HAP-1 (cell line): ENCODE measurements around the gene TCN1.
"Not testable (repeated sequence)": the region's sequence is repeated elsewhere in the genome, so short reads cannot be mapped to it uniquely, and the experiment has no call there.

Source experiments
- DNase-seq, 2 experiments: peaks; one replicate each; pipeline ENCODE4 v3.0.0-alpha.2; 2016 to 2020; ENCODE audit warnings: low spot score in 2 of 2
- H3K27me3 ChIP-seq: fragments of 250-450 bp; sonication (Bioruptor Pico); 2 replicates; pipeline ENCODE4 v1.5.1; 2020; ENCODE audit warnings: low read depth, mild to moderate bottlenecking, moderate library complexity
- H3K36me3 ChIP-seq: fragments of 250-450 bp; sonication (Bioruptor Pico); replicated peaks from 2 replicates; pipeline ENCODE4 v1.5.1; 2020; ENCODE audit warnings: mild to moderate bottlenecking
- H3K4me1 ChIP-seq: fragments of 250-450 bp; sonication (Bioruptor Pico); 2 replicates; pipeline ENCODE4 v1.5.1; 2020; ENCODE audit warnings: mild to moderate bottlenecking
- H3K4me3 ChIP-seq: fragments of 250-450 bp; sonication (Bioruptor Pico); 2 replicates; pipeline ENCODE4 v1.5.1; 2020; ENCODE audit warnings: mild to moderate bottlenecking, moderate library complexity
- H3K9me3 ChIP-seq: fragments of 250-450 bp; sonication (Bioruptor Pico); 2 replicates; pipeline ENCODE4 v1.5.1; 2020; ENCODE audit warnings: mild to moderate bottlenecking, moderate library complexity
- in situ Hi-C: fragments of 300-500 bp; cut with MboI; formaldehyde crosslinking; loops from 3 replicates; pipeline ENCODE4 v1.14.3; 2020; ENCODE audit warnings: low sequenced_read_pairs, inconsistent platforms, mixed read lengths

TCN1 gene

DNA sequence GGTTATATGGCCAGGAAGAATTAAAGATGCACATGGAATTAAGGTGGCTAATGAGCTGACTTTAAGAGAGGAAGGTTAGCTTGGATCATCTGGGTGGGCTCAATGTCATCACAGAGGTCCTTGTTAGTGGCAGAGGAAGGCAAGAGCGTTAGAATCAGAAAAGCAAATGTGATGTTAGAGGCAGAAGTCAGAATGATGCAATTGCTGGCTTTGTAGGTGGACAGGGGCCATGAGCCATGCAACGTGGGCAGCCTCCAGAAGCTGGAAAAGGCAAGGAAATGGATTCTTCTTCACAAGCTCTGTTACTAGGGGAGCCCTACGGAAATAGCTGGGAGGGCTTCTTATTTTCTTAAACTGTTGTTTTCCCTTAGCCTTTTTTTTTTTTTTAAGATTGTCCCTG, 18.7 kb downstream of the TCN1 start:
- in situ Hi-C loops, result no loop called here
- no peaks in the 10 kb centered on the region for H3K27me3 ChIP-seq

DNA sequence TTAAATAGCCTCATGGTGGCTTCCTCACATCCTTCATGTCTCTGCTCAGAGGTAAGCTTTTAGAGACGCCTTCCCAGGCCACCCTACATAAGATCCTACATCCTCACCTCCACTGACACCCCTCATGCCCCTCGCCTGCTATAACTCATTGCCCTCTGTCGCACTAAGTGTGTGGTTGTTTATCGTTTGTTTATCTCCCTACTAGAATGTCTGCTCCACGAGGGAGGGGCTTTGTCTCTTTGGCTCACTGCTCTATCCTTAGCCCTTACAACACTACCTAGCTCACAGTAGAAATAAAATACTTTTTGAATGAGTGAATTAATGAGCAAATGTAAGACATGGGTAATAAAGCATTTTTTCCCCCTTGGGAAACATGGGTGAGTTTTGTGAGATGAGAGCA, 19.7 kb downstream of the TCN1 start:
- in situ Hi-C loops, result no loop called here
- H3K4me3 ChIP-seq, result no peak overlapping the region
- H3K4me1 ChIP-seq, result peaks cover 19% of the 10 kb centered on the region
- H3K27me3 ChIP-seq, result no peaks in the 10 kb centered on the region
- H3K36me3 ChIP-seq, result no peaks in the 10 kb centered on the region
- DNase-seq, result no peak
- H3K9me3 ChIP-seq, result no peaks in the 10 kb centered on the region

More for the DNA sequence above, 18.7 kb downstream of the TCN1 start:
- no peak for DNase-seq
- H3K9me3 ChIP-seq, result no peaks in the 10 kb centered on the region
- H3K4me3 ChIP-seq, result no peak overlapping the region
- peaks cover 19% of the 10 kb centered on the region for H3K4me1 ChIP-seq
- H3K36me3 ChIP-seq, result no peaks in the 10 kb centered on the region

DNA sequence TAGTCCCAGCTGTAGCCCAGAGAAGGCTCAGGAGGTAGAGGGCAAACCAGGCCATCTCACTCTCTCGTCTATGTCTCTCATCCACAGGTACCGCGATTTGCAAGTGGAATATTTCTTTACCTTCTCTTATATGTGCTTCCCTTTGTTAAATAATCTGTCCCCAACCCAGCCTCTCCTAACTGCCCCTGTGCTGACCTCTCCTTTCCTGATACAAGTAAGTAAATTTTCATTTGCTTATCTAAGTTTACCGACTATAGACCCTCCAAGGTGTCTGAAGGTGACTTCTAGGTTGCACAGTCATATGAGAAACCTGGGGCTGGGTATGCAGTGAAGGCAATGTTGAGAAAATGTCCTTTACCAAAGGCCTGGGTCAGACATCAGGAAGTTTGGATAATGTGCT, 20.9 kb downstream of the TCN1 start, which contains the start of gene CBLIF:
TSS of gene CBLIF (minus strand) at position 101 of the 400 bp plus-strand sequence. CDS start at position 55, 46 bp downstream.
- H3K27me3 ChIP-seq, result no peaks in the 10 kb centered on the region
- in situ Hi-C loops, result no loop called here
- no peaks in the 10 kb centered on the region for H3K36me3 ChIP-seq
- H3K4me1 ChIP-seq, result peaks cover 19% of the 10 kb centered on the region
- no peaks in the 10 kb centered on the region for H3K9me3 ChIP-seq
- H3K4me3 ChIP-seq, result no peak within 1 kb of the TSS
- no peak for DNase-seq

DNA sequence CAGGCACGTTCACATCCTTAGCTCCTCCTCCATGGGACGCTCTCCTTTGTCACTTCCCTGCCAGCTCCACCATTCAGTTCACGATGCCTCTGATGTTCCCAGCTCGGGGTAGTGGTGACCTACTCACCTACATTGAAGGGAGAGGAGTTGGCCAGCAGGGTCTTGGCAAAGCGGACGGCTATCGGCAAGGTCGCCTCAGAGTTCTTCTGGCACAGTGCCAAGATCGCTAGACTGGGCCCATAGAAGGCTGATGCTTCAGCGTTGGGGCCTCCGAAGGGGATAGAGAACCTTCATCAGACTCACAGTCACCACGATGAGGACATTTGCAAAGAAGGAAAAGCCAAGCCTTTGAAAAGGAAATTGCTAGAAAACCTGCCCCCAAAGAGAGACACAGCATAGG, 24.0 kb downstream of the TCN1 start:
- H3K9me3 ChIP-seq, result no peaks in the 10 kb centered on the region
- in situ Hi-C loops, result no loop called here

DNA sequence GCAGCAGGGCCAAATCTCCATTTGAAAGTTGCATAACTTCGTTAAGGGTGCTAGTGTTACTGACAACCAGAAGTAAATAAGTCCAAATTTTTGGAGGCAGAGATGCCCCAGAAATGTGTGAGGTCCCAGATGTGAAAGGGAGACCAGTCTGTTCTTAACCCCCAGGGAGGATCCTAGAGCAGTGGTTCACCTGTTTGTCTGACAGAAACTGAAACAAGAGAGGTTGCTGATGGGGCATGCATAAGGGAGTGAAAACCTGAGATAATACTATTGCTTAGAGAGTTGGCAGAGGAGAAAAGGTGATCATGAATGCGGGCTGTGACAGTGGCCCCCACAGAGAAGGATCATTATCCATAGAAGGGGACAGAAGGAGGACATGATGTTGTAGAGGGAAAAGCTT, 24.8 kb downstream of the TCN1 start:
- Histone ChIP-seq H3K4me3 (no peak overlapping the region), H3K4me1 (peaks cover 18% of the 10 kb centered on the region), H3K27me3 (no peaks in the 10 kb centered on the region), H3K9me3 (no peaks in the 10 kb centered on the region), H3K36me3 (no peaks in the 10 kb centered on the region)
- no peak for DNase-seq
- in situ Hi-C loops, result no loop called here

More for the DNA sequence above, 24.0 kb downstream of the TCN1 start:
- DNase-seq, result no peak
- no peak overlapping the region for H3K4me3 ChIP-seq
- no peaks in the 10 kb centered on the region for H3K36me3 ChIP-seq
- H3K4me1 ChIP-seq, result peaks cover 26% of the 10 kb centered on the region
- no peaks in the 10 kb centered on the region for H3K27me3 ChIP-seq

DNA sequence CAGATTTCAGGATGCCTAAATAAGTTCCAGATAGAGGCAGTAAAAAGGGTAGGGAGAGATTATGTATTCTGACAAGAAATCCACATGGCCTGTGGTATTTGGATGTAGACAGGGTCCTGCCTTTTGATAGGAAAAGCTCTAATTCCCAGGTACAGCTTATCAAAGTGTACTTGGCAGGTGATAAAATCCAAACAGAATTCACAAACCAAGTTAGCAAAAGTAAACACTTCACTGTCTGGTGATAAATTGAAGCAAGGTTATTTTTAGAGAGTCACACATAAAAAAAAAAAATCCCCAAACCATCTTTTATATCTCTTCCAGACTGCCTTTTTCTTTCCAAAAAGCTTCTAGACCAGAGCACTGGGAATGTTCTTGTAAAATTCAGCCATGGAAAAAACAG, 26.7 kb downstream of the TCN1 start:
- Histone ChIP-seq H3K4me3 (no peak overlapping the region), H3K4me1 (peaks cover 6% of the 10 kb centered on the region), H3K27me3 (no peaks in the 10 kb centered on the region), H3K9me3 (no peaks in the 10 kb centered on the region), H3K36me3 (no peaks in the 10 kb centered on the region)
- in situ Hi-C loops, result no loop called here
- no peak for DNase-seq

DNA sequence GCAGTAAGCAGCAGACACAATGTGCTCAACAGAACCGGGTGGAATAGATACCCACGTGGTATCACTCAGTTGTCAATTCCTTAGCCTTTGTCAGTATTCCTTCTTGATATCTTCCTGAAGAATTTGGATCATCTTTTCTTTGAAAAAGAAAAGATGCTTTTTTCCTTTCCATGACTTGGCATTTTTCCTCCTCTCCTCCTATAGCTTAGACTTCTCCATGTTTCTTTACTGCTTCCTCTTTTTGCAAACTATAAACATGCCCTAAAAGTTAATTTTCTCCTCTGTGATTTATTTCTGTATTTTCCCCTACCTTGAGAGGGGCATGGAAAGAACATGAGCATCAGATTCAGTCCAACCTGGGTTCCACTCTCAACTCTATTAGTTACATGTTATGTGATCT, 32.7 kb downstream of the TCN1 start:
- no peaks in the 10 kb centered on the region for H3K27me3 ChIP-seq
- no peak overlapping the region for H3K4me3 ChIP-seq
- no peaks in the 10 kb centered on the region for H3K36me3 ChIP-seq
- DNase-seq, result no peak
- no peaks in the 10 kb centered on the region for H3K4me1 ChIP-seq
- in situ Hi-C loops, result no loop called here
- no peaks in the 10 kb centered on the region for H3K9me3 ChIP-seq

DNA sequence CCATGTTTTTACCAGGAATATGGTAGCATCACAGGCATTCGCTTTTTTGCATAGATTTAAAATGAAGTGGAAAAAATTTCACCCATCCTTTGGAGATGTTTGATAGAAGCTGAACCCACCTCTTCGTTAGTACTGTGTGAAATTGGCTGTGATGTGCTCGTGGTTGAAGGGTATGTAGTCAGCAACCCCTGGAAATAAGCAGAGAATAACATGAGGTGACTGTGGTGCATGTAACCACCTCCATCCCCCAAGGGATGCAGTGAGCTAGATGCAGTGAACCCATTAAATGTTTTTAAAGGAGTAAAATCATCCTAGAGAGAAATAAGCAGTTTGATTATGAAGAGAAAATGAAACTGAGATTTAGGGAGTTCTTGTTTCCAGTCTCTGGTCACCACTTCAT, 36.9 kb downstream of the TCN1 start:
- Histone ChIP-seq H3K27me3 (no peaks in the 10 kb centered on the region), H3K36me3 (no peaks in the 10 kb centered on the region), H3K4me3 (no peak overlapping the region), H3K9me3 (no peaks in the 10 kb centered on the region), H3K4me1 (no peaks in the 10 kb centered on the region)
- in situ Hi-C loops, result loop anchor here (10.0 kb wide), 2 partner anchors 305 to 425 kb away; no protein-coding TSS in a partner anchor
- DNase-seq, result no peak

DNA sequence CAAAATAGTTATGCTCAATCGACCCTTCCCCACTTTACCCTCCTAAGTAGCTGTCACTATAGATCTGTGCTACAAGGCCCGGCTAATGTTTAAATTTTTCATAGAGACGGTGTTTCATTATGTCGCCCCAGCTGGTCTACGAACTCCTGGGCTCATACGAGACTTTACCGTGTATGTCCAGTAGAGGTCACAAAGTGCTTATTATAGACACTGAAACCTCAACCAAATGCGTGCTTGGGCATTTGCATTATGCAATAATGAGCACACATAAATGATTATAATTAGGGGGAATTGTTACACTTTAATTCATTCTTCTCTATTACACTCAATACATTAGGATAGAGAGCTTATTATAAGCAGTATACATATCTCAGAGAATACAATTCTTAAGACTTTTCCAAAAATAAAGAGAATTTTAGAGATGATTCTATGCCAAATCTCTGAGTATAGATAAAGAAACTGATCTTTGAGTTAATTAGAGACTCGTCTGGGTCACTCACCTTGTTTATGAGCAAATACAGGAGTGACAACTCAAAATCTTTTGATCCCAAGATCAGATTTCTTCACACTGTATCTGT, 43.2 kb downstream of the TCN1 start:
- Histone ChIP-seq H3K4me1 (peaks cover 9% of the 10 kb centered on the region), H3K27me3 (no peaks in the 10 kb centered on the region), H3K9me3 (no peaks in the 10 kb centered on the region), H3K36me3 (no peaks in the 10 kb centered on the region), H3K4me3 (no peak overlapping the region)
- DNase-seq, result peak; percentile 65 to 82
- in situ Hi-C loops, result loop anchor here (10.0 kb wide), 2 partner anchors 312 to 432 kb away; no protein-coding TSS in a partner anchor

DNA sequence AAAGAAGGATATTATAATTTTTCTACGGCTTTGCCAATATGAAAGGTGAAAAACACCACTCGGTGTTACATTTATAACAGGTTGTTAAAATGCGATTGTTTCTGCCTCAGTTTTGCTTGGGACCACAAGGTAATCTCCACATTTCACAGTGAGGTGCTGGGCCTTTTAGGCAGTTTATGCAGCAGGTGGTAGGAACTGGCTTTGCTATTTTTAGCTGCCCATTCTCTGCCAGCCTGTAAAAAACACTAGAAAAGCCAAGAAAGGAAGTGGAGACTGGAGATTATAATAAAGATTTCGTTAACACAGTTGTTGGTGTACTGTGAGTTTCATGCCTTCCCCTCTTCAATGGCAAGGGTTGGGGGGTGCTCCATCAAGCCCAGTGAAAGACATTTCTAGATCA, 47.7 kb downstream of the TCN1 start:
- no peak overlapping the region for H3K4me3 ChIP-seq
- H3K9me3 ChIP-seq, result no peaks in the 10 kb centered on the region
- in situ Hi-C loops, result no loop called here
- DNase-seq, result no peak
- H3K36me3 ChIP-seq, result no peaks in the 10 kb centered on the region
- no peaks in the 10 kb centered on the region for H3K27me3 ChIP-seq
- peaks cover 38% of the 10 kb centered on the region for H3K4me1 ChIP-seq

DNA sequence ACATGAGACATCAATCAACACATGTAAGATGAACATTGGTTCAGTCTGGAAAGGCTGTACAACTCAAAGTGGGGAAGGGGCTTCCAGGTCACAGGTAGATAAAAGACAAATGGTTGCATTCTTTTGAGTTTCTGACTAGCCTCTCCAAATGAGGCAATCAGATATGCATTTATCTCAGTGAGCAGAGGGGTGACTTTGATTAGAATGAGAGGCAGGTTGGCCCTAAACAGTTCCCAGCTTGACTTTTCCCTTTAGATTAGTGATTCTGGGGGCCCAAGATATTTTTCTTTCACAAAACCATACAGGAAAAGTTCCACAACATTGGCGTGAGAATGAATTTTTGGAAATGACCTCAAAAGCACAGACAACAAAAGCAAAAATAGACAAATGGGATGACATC, 49.9 kb downstream of the TCN1 start:
- DNase-seq, in situ Hi-C loops, H3K4me3 ChIP-seq: not testable (repeated sequence)

DNA sequence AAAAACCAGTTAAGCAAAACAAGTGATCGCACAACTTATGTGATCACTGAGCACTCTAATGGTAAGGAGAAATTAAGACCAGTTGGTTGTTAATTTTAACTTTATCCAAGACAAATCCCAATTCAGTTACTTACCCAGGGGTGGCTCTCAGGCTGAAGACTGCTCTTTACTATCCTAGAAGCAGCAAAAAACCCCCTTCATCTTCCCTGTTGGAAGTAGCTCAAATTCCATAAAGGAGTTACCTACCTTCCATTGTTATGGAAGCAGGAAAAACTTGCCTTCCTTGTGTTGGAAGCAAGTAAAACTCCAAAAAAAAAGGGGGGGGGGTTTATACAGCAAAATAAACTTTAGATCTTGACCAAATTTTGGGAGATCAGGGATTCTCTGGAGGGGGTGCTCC, 50.5 kb downstream of the TCN1 start:
- peak in 1 of 2 experiments; percentile 20 for DNase-seq
- Histone ChIP-seq H3K4me1 (peaks cover 36% of the 10 kb centered on the region), H3K9me3 (no peaks in the 10 kb centered on the region), H3K36me3 (no peaks in the 10 kb centered on the region), H3K27me3 (no peaks in the 10 kb centered on the region), H3K4me3 (no peak overlapping the region)
- in situ Hi-C loops, result no loop called here

More for the DNA sequence above, 49.9 kb downstream of the TCN1 start:
- not testable (repeated sequence) for H3K9me3 ChIP-seq, H3K27me3 ChIP-seq, H3K36me3 ChIP-seq
- H3K4me1 ChIP-seq, result peaks cover 30% of the 10 kb centered on the region

DNA sequence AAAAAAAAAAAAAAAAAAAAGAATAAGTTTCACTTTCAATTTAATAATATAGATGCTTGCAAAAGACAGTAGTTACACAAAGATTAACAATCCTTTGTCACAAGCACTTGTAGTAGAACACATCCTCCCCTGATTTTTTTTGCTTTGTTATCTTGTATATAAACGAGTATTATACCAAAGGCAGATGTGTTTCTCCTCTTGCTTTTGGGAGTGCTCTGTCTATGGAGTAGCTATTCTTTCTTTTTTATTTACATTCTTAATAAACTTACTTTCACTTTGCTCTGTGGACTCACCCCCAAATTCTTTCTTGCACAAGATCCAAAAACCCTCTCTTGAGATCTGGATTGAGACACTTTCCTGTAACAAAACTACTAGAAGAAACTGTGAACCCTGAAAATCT, 52.3 kb downstream of the TCN1 start:
- Histone ChIP-seq H3K27me3 (no peaks in the 10 kb centered on the region), H3K4me1 (peaks cover 44% of the 10 kb centered on the region), H3K4me3 (no peak overlapping the region), H3K36me3 (peaks cover under 1% of the 10 kb centered on the region; the same call in 1 of the 2 replicates), H3K9me3 (no peaks in the 10 kb centered on the region)
- no peak for DNase-seq
- in situ Hi-C loops, result no loop called here

DNA sequence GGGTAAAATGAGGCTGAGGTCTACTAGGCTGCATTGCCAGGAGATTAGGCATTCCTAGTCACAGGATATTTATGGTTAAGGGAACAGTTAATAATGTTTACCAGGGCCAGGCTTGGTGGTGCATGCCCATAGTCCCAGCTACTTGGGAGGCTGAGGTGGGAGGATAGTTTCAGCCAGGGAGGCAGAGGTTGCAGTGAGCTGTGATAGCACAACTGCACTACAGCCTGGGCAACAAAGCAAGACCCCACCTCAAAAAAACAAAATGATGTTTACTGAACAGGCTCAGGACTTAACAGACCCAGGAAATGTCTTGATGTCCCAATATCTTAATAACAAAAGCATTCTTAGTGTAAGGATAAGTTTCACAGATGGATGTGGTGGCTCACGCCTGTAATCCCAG, 52.9 kb downstream of the TCN1 start:
- Histone ChIP-seq H3K4me3 (no peak overlapping the region), H3K4me1 (peaks cover 47% of the 10 kb centered on the region), H3K9me3 (no peaks in the 10 kb centered on the region)

DNA sequence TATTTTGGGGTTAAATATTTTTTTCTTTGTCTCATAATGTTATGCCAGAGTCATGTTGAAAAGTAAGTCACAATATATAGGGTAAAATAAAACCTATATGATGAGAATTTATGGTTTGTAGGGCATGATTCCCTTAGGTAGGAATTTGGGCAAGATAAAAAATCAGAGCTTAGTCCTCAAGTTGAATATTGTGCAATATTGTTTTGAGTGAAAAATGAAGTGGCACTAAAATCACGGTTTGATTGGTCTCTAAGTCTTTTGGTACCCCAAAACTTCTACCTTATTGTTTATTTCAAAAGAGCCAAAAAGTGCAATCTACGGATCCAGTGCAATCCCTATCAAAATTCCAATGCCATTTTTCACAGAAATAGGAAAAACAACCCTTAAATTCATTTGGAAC, 54.1 kb downstream of the TCN1 start:
- Histone ChIP-seq H3K27me3 (no peaks in the 10 kb centered on the region), H3K9me3 (no peaks in the 10 kb centered on the region), H3K4me1 (peaks cover 47% of the 10 kb centered on the region), H3K4me3 (no peak overlapping the region), H3K36me3 (peaks cover 18% of the 10 kb centered on the region)
- in situ Hi-C loops, result no loop called here
- no peak for DNase-seq

More for the DNA sequence above, 52.9 kb downstream of the TCN1 start:
- in situ Hi-C loops, result no loop called here
- Histone ChIP-seq H3K36me3 (peaks cover 7% of the 10 kb centered on the region), H3K27me3 (no peaks in the 10 kb centered on the region)
- DNase-seq, result no peak
